ENCODE measurements around the gene SLC39A5. TPM values are rescaled to one million over a fixed set of nuclear protein-coding genes. Genes with fewer than 3 reads are reported as not detected.

SLC39A5 gene
- total and polyA plus RNA-seq, 2 of the 8 experiments (the other 6 are each of a cell fraction or from before 2014, with no cell fraction given), result 0.27 TPM; not detected in 1

DNA sequence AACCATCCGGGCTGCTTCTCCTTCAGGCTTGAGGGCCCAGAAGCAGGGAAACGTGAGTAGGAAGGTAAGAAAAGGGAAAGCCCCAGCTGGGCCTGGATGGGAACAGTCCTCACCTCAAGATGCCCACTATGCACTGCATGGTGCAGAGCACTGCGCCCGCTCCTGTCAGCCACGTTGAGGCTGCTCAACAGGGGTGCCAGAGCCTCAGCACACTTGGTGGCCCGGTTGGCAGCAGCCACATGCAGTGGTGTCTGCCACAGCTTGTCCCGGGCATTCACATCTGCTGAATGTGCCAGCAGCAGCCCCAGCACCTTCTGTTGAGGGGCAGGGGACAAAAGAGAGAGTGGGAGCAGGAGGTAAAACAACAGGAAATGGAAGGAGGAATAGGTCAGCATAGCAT lies 25.8 kb downstream of the SLC39A5 start (continued):
- TF ChIP-seq, protein P1, sequence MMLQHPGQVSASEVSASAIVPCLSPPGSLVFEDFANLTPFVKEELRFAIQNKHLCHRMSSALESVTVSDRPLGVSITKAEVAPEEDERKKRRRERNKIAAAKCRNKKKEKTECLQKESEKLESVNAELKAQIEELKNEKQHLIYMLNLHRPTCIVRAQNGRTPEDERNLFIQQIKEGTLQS (IDR thresholded peaks at IDR 0.05; ENCODE audit: insufficient read depth, low read depth, low read length), result no peak
- TF ChIP-seq GABPA (IDR thresholded peaks at IDR 0.05; ENCODE audit: borderline replicate concordance, insufficient read depth, low read length) (no peak), SIRT6 (IDR thresholded peaks at IDR 0.05; ENCODE audit: low read length) (no peak), CBX8 (IDR thresholded peaks at IDR 0.05; ENCODE audit: borderline replicate concordance, low read depth, low read length) (no peak), TCF12 (IDR thresholded peaks at IDR 0.05; ENCODE audit: low read depth, low read length) (no peak), CREB1 (IDR thresholded peaks at IDR 0.05) (no peak), ASH2L (IDR thresholded peaks at IDR 0.05; ENCODE audit: low read length) (no peak)
